K562 (cell line): Measurements from ENCODE around the gene TRPM2. TPM values are rescaled to one million over a fixed set of nuclear protein-coding genes. Genes with fewer than 3 reads are reported as not detected.

Experiments
- ATAC-seq: fragments of 200-7000 bp; cut with Tn5 transposase; 3 replicates; pipeline ENCODE4 v1.9.1; 2020; ENCODE audit warnings: moderate library complexity
- BruUV-seq: library from RNA; stranded (reverse); fragments of 400-500 nt; replicated peaks from 2 replicates; lab custom pipeline; 2021; lab: Mats Ljungman, UMichigan
- CTCF ChIA-PET: fragments of 300-600 bp; formaldehyde crosslinking; extraction: SDS; loops from one replicate; lab custom pipeline; 2021; ENCODE audit warnings: low intra/inter-chr PET ratio; lab: Yijun Ruan, JAX
- POLR2A ChIA-PET: fragments of 300-600, 350-650 bp; sonication (Branson Sonifier 250); formaldehyde crosslinking; extraction: SDS; loops from one replicate; lab custom pipeline; 2021; ENCODE audit warnings: antibody characterized with exemption, inconsistent platforms; lab: Yijun Ruan, JAX
- DNase-seq, 4 experiments: peaks; one replicate each; pipeline versions ENCODE4 v3.0.0 to v3.0.0-alpha.2; 2011 to 2018; ENCODE audit warnings: low spot score in 3 of 4, mixed read lengths in 3 of 4; ENCODE audit errors: extremely low read depth in 1 of 4
- FAIRE-seq: peaks from 2 replicates; lab custom pipeline; 2011; peaks lifted over from hg19 to GRCh38; lab: Jason Lieb, UNC
- H2AFZ ChIP-seq: 2 replicates; pipeline ENCODE4 v1.6.0; 2011; ENCODE audit warnings: low read depth, low read length, control low read depth, inconsistent platforms
- H3K27ac ChIP-seq: fragments of 200-600 bp; 3 replicates; pipeline ENCODE4 v1.8.0; 2011; ENCODE audit warnings: low read depth, mild to moderate bottlenecking, control low read depth, inconsistent platforms, low read length, moderate library complexity, mixed read lengths; ENCODE audit errors: extremely low read depth
- H3K27me3 ChIP-seq, 2 experiments: fragments of 300-600 bp in 1 of 2; 2 replicates in 1 of 2; 3 replicates in 1 of 2; pipeline versions ENCODE4 v1.6.0 to v1.8.0; 2011; ENCODE audit warnings: inconsistent platforms in 2 of 2, low read length in 2 of 2, mild to moderate bottlenecking in 1 of 2, mixed read lengths in 1 of 2, moderate library complexity in 1 of 2; ENCODE audit not compliant: control insufficient read depth in 2 of 2, insufficient read depth in 2 of 2
- H3K36me3 ChIP-seq: fragments of 300-600 bp; 3 replicates; pipeline ENCODE4 v1.8.0; 2011; ENCODE audit warnings: mild to moderate bottlenecking, low read length, inconsistent platforms; ENCODE audit not compliant: control insufficient read depth, insufficient read depth
- H3K4me1 ChIP-seq, 2 experiments: fragments of 200-600 bp in 1 of 2; replicated peaks in 1 of 2; 2 replicates in 1 of 2; 3 replicates in 1 of 2; pipeline versions ENCODE4 v1.5.1 to v1.8.0; 2011; ENCODE audit warnings: inconsistent platforms in 2 of 2, low read length in 2 of 2, mild to moderate bottlenecking in 1 of 2, mixed read lengths in 1 of 2, moderate library complexity in 1 of 2; ENCODE audit not compliant: control insufficient read depth in 2 of 2, insufficient read depth in 2 of 2
- H3K4me2 ChIP-seq: 2 replicates; pipeline ENCODE4 v1.6.1; 2011; ENCODE audit warnings: low read length, control low read depth, inconsistent platforms, mixed read lengths; ENCODE audit not compliant: insufficient read depth
- H3K4me3 ChIP-seq: fragments of 200-600 bp; sonication (generic), shearing (Covaris generic); 2 replicates; pipeline ENCODE4 v1.5.1; 2016; ENCODE audit warnings: control low read depth, inconsistent platforms
- H3K79me2 ChIP-seq: fragments of 200-600 bp; 3 replicates; pipeline ENCODE4 v1.8.0; 2011; ENCODE audit warnings: low read length, inconsistent platforms; ENCODE audit not compliant: control insufficient read depth, insufficient read depth
- H3K9ac ChIP-seq, 2 experiments: 2 replicates each; pipeline versions ENCODE4 v1.6.0 to v1.6.1; 2011; ENCODE audit warnings: low read depth in 2 of 2, low read length in 2 of 2, control low read depth in 1 of 2, inconsistent platforms in 1 of 2, mild to moderate bottlenecking in 1 of 2, mixed read lengths in 1 of 2; ENCODE audit not compliant: insufficient read depth in 1 of 2
- H3K9me1 ChIP-seq: one replicate; pipeline ENCODE4 v1.6.0; 2011; ENCODE audit warnings: inconsistent platforms, mild to moderate bottlenecking, low read length, moderate library complexity; ENCODE audit not compliant: control insufficient read depth, insufficient read depth
- H3K9me3 ChIP-seq: replicated peaks from 2 replicates; pipeline ENCODE4 v1.5.1; 2011; ENCODE audit warnings: low read depth, low read length, inconsistent platforms; ENCODE audit not compliant: control insufficient read depth, insufficient read depth
- H4K20me1 ChIP-seq: replicated peaks from 2 replicates; pipeline ENCODE4 v1.6.1; 2011; ENCODE audit warnings: low read length, inconsistent platforms, mixed read lengths; ENCODE audit not compliant: control insufficient read depth, insufficient read depth
- CSDE1 ChIP-seq, 2 experiments: fragments of 450-650 bp; IDR thresholded peaks; 2 replicates each; pipeline ENCODE4 v1.6.1; 2016; ENCODE audit warnings: mild to moderate bottlenecking in 1 of 2
- CTCF ChIP-seq, 3 experiments: IDR thresholded peaks in 2 of 3; conservative IDR thresholded peaks in 1 of 3; 2 replicates each; pipeline ENCODE4 v1.5.1; 2011 to 2012; ENCODE audit warnings: low read length in 3 of 3, mild to moderate bottlenecking in 3 of 3, control low read depth in 2 of 3, improper control_type of control experiment in 1 of 3, inconsistent platforms in 1 of 3, low read depth in 1 of 3, mixed read lengths in 1 of 3, moderate library complexity in 1 of 3; ENCODE audit not compliant: insufficient read depth in 2 of 3
- ETV1 ChIP-seq: fragments of 450-650 bp; conservative IDR thresholded peaks from 2 replicates; pipeline ENCODE4 v1.6.1; 2016; ENCODE audit warnings: missing genetic modification characterization, control low read depth, low read depth, missing compliant biosample characterization
- HDAC3 ChIP-seq: fragments of 450-650 bp; IDR thresholded peaks from 2 replicates; pipeline ENCODE4 v1.6.1; 2018; ENCODE audit warnings: borderline replicate concordance, mild to moderate bottlenecking, moderate library complexity; ENCODE audit not compliant: partially characterized antibody
- HNRNPLL ChIP-seq: fragments of 200-400 bp; formaldehyde crosslinking; IDR thresholded peaks from 2 replicates; pipeline ENCODE4 v1.6.1; 2017; ENCODE audit warnings: low read length, low read depth, mild to moderate bottlenecking; ENCODE audit not compliant: poor library complexity, severe bottlenecking
- NFIC ChIP-seq: fragments of 450-650 bp; IDR thresholded peaks from 2 replicates; pipeline ENCODE4 v1.6.1; 2017; ENCODE audit warnings: mild to moderate bottlenecking, inconsistent platforms
- NR2C1 ChIP-seq, 2 experiments: fragments of 450-650 bp; IDR thresholded peaks; 2 replicates each; pipeline ENCODE4 v1.6.1; 2017; ENCODE audit warnings: mild to moderate bottlenecking in 2 of 2, antibody characterized with exemption in 1 of 2, inconsistent platforms in 1 of 2, missing compliant biosample characterization in 1 of 2, missing genetic modification characterization in 1 of 2
- NR3C1 ChIP-seq: sonication (generic); formaldehyde crosslinking; IDR thresholded peaks from 2 replicates; pipeline ENCODE4 v1.8.1; 2022; ENCODE audit warnings: missing genetic modification reagents
- PHB ChIP-seq: fragments of 250-450 bp; sonication (Bioruptor Pico); IDR thresholded peaks from 2 replicates; pipeline ENCODE4 v1.5.0; 2021
- POLR2H ChIP-seq: IDR thresholded peaks from 2 replicates; pipeline ENCODE4 v1.6.1; 2016; ENCODE audit warnings: missing genetic modification characterization, low read depth, mild to moderate bottlenecking, control low read depth, missing compliant biosample characterization, moderate library complexity
- RBBP5 ChIP-seq: fragments of 200-600 bp; sonication (generic); IDR thresholded peaks from 2 replicates; pipeline ENCODE4 v1.6.1; 2012; ENCODE audit warnings: borderline replicate concordance, mild to moderate bottlenecking, low read length, control low read depth, inconsistent platforms; ENCODE audit not compliant: insufficient read depth, poor library complexity, severe bottlenecking
- RBM25 ChIP-seq: fragments of 200-400 bp; formaldehyde crosslinking; IDR thresholded peaks from 2 replicates; pipeline ENCODE4 v1.6.1; 2018; ENCODE audit warnings: low read length, low read depth, moderate library complexity; ENCODE audit not compliant: severe bottlenecking
- SIN3B ChIP-seq: fragments of 450-650 bp; IDR thresholded peaks from 2 replicates; pipeline ENCODE4 v1.6.1; 2017; ENCODE audit warnings: low read depth, mild to moderate bottlenecking, moderate library complexity
- SMAD4 ChIP-seq: fragments of 250-450 bp; sonication (Bioruptor Pico); conservative IDR thresholded peaks from 2 replicates; pipeline ENCODE4 v1.8.0; 2021; ENCODE audit warnings: inconsistent platforms, mild to moderate bottlenecking, moderate library complexity
- ZNF174 ChIP-seq: fragments of 250-450 bp; sonication (Bioruptor Pico); IDR thresholded peaks from 2 replicates; pipeline ENCODE4 v1.4.0; 2020; ENCODE audit warnings: mild to moderate bottlenecking
- WGBS: fragments of 100-300 bp; shearing (Covaris generic); methylation state at CpG from one replicate; pipeline ENCODE4 v1.1.6; 2016; ENCODE audit warnings: low coverage, mixed read lengths; ENCODE audit not compliant: insufficient coverage; ENCODE audit errors: missing lambda C conversion rate; 5-methylcytosine and 5-hydroxymethylcytosine counted together
- in situ Hi-C: fragments of 300-500 bp; cut with MboI; formaldehyde crosslinking; loops from 4 replicates; pipeline ENCODE4 v1.15.0; 2018; ENCODE audit warnings: inconsistent platforms, mixed read lengths
- intact Hi-C: fragments of 100-400 bp; cut with micrococcal nuclease; formaldehyde crosslinking; loops from 2 replicates; pipeline ENCODE4 v1.14.2; 2022
- polyA plus RNA-seq, 8 experiments: library from polyadenylated mRNA; depleted of rRNA in 4 of 8; stranded (reverse) in 5 of 8; unstranded in 3 of 8; fragments of >200 nt; fragmentation: Nextera tagmentation in 2 of 8; fragmentation: Illumina TruSeq in 1 of 8; extraction: Ambion mirVana in 2 of 8; extraction: Trizol in 1 of 8; gene quantifications; 2 replicates each; pipeline versions ENCODE4 v1.2.1 to v1.2.3, GENCODE V29; 2011 to 2014; ENCODE audit warnings: inconsistent platforms in 1 of 8, missing spikeins in 1 of 8
- total RNA-seq, 7 experiments: library from RNA; depleted of rRNA in 6 of 7; stranded (reverse); fragments of >200 nt in 6 of 7; fragmentation: Illumina TruSeq in 2 of 7; extraction: Trizol in 2 of 7; gene quantifications; 2 replicates each; pipeline versions ENCODE4 v1.2.1 to v1.2.3, GENCODE V29; 2011 to 2021; ENCODE audit warnings: low replicate concordance in 1 of 7

Gene TRPM2
- total and polyA plus RNA-seq, 9 of the 15 experiments (the other 6 are each of a cell fraction or from before 2014, with no cell fraction given), result 0.33 to 2.1 (median 0.98) TPM; not detected in 2

- TF ChIP-seq NR2C1 (IDR thresholded peaks at IDR 0.05) (no peak), NR2C1 (tag; IDR thresholded peaks at IDR 0.05) (no peak), NR3C1 (CRISPR knock-in tag) (no peak), RBM25 (no peak), PHB (CRISPR knock-in tag) (no peak), HDAC3 (no peak), POLR2H (tag) (no peak), SIN3B (no peak), ZNF174 (no peak)
Measured at GRCh38 chr21:44363278-44363677, 9.9 kb downstream of the TRPM2 start (continued).

- peaks cover 23 to 72% of the 10 kb centered on the region in 2 experiments; a peak in 4 of 5 replicates for H3K27me3 ChIP-seq
- intact Hi-C loops (no loop called here), in situ Hi-C loops (no loop called here)
- no TSS peak for BruUV-seq
- no peaks in the 10 kb centered on the region for H3K36me3 ChIP-seq
- FAIRE-seq, result no peak
- no peak overlapping the region for H2AFZ ChIP-seq
- WGBS, result under 1% methylated on average over 22 of the region's 22 CpGs
- H3K9me3 ChIP-seq, result 0 out of 2 replicates have a peak, but pooled peaks cover 1% of the 10 kb centered on the region
- ChIA-PET CTCF (interaction anchor here (0.6 kb wide), 1 partner anchor 29 kb away, joined by 3 read pairs; no protein-coding TSS in a partner anchor), POLR2A (interaction anchor here (0.6 to 1.6 kb wide), 2 partner anchors 19 to 319 kb away, joined by 3 to 5 read pairs; no protein-coding TSS in a partner anchor)
- H3K4me2 ChIP-seq, result no peak overlapping the region
- H3K79me2 ChIP-seq, result no peaks in the 10 kb centered on the region
- H3K9me1 ChIP-seq, result no peaks in the 10 kb centered on the region
- DNase-seq, result no peak
- H4K20me1 ChIP-seq, result no peaks in the 10 kb centered on the region; the same call in 1 of the 2 replicates
- H3K27ac ChIP-seq, result no peak overlapping the region
- no peak overlapping the region for H3K4me3 ChIP-seq
- ATAC-seq, result no peak
- peaks cover 0 to 21% of the 10 kb centered on the region in 2 experiments; a peak in 2 of 5 replicates for H3K4me1 ChIP-seq
- H3K9ac ChIP-seq, result no peak overlapping the region
- TF ChIP-seq HNRNPLL, result peak; percentile 22
- TF ChIP-seq SMAD4 (CRISPR knock-in tag), result no peak
- TF ChIP-seq CTCF (IDR thresholded peaks at IDR 0.05 in 2 of 3, conservative IDR thresholded peaks at IDR 0.05 in 1 of 3; ENCODE audit: insufficient read depth in 2 of 3, low read depth in 1 of 3, low read length in 3 of 3), result 0 out of 6 replicates have a peak, but pooled peaks of 1 of the 3 experiments have one; percentile 15
- TF ChIP-seq CSDE1 (IDR thresholded peaks at IDR 0.05), result no peak
- TF ChIP-seq ETV1 (tag), result no peak
- TF ChIP-seq NFIC, result peak; percentile 7; the same call in 1 of the 2 replicates
- TF ChIP-seq RBBP5, result no peak
Measured at GRCh38 chr21:44364151-44365053, 11.0 kb downstream of the TRPM2 start.
